GM18870 (cell line): ENCODE measurements around the gene LKAAEAR1.

Experiments used
- ATAC-seq: cut with Tn5 transposase; IDR thresholded peaks from one replicate; pipeline ENCODE4 v1.9.1; 2021; ENCODE audit warnings: moderate library complexity; ENCODE audit not compliant: unreplicated experiment

Gene LKAAEAR1

DNA sequence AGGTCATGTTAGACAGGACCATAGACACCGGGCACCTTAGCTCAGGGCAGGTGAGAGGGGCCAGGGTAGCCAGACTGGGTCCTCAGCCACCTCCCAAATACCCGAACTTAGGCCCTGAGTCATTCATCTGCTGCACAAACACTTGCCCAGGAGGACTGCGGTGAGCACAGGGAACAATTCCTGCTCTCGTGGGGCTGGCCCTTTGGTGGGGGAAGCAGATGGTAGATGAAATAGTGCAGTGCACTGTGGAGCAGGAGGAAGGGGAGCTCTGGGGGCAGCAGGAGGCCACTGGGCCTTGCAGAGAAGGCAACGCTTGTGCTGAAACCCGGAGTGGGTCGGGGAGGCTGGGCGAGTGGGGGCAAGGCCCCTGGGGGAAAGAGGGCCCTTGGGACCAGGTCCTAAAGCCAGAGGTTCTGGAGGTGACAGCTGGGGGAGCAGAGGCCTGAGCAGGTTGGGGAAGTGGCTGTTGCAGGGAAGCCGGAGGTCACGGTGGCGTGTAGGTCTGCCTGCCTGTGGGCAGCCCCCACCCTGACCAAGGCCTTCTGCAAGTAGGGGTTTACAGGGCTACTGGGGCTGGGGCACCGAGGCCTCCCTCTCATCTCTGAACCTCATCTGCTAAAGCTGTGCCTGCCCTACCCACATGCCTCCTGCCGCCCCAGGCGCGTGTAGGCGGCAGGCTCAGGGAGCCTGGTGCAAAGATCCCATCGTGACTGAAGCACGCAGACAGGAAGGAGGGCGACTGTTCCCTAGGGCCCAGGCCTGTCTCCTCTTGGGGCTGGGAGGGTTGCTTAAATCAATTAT is 27.8 kb upstream of the LKAAEAR1 start:
- ATAC-seq: no peak

DNA sequence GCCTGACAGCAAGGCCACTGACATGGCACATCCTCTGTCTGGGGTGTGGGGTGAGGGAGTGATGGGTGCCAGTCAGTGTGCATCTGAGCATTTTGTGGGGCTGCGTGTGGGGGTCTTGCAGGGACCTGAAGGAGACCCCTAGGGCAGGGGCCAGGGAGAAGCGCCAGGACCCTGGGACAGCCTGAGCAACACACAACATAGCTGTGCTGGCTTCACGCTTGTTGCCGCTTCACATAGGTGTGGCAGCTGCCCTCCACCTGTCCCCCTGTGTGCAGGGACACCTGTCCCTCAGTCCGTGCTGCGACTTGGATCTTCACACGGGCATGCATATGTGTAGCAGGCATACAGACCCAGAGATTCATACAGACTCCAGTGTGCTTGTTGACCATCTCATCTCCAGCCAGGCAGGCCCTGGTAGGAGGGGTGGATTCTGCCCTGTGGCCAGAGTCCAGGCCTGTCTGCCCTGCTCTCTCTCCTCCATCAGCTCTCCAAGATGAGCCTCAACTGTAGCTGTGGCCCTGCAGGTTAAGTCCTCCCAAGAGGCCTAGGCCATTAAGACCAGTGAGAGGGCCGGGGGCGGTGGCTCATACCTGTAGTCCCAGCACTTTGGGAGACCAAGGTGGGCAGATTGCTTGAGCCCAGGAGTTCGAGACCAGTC is 26.3 kb upstream of the LKAAEAR1 start:
- no peak for ATAC-seq

DNA sequence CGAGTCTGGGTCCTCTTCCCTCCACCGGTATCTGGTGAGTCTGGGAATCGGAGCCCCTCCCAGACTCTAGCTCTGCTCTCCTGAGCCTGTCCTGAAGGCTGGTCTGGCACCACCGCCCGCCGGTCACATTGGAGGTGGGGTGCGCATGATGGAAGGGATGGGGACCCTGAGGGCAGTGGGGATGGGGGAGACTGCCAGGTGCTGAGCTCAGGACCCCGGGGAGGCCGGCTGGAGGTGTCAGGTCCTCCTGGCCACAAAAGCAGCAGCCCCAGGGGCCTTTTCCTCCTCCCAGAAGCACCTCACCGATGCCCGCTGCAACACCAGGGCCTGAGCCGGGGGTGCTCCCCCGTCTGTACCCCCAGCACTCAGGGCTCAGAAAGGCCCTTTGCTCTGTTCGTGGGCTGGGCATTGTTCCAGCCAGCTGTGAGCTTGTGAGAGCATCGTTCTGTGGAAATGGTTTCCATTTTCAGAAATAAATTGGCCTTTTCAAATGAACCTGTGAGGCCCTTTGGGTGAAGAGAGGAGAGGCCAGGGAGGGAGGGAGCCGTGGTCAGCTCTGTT is 25.7 kb upstream of the LKAAEAR1 start:
- no peak for ATAC-seq

DNA sequence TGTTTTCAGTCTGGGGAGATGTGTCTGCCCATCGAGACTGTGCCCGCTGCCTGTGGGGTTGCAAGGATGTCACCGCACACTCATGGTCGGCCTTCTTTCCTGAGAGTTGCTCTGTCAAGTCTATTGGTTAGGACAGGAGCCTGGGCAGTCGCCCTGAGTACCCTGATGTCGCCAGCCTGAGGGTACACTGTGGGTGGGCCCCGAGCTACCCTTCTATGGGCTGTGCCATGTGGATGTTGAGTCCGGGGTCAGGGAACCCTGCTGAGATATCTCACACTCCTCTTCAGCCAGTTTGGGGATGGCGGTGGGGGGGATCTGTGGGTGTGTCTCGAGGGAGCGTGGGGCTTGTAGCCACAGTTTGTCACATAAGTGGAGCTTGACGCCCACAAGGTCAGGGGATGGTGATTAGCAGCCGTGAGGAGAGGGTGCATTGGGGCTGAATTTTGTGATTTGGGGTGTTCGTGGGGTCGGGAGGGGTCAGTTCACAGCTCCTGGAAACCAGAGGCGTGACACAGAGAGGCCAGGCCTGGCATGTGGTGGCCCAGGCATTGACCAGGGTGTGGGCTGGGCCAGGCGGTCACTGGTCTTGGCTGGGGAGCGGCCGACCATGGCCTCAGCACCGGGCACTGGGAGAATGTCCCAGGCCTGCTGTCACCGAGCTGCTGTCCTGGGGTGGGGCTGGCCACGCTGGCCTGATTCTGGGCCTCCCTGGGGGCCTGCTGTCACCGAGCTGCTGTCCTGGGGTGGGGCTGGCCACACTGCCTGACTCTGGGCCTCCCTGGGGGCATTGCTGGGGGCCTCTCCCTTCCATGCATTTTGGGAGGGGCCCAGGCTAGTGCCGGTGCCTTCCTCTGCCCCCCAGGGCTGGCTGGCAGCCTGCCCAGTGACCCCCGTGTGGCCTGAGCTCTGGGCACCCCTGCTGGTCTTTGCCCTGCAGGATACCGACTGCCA is 24.8 kb upstream of the LKAAEAR1 start:
- no peak for ATAC-seq

DNA sequence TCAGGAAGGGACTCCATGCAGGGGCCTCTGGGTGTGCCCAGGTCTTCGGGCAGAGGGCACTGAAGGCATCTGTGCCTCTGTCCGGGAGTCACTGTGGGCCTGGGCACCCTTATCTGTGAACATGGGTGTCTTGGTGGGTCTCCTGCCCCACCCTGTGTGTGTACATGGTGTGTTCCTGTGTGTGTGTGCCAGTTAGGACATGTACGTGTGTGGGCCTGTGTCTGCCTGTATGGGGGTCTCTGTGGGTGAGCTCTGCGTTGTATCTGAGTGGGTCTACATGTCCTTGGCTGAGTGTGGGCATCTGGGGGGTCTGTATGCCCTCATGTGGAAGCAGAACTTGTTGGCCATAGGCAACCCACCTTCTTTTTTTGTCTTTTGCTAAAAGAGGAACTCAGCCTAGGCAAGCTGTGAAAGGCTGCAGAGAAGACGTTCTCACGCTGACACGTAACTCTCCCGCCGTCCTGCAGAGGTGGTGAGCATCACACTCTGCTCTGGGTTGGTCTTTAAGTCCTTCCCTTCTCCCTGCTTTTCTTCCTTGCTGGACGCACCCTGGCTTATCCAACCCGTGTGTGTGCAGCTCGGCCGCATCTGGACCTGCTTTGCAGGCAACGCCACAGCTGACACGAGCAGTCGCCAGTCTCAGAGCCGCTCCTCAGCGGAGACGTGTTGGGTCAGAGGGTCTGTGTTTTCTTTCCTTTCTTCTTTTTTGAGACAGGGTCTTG is 23.7 kb upstream of the LKAAEAR1 start:
- ATAC-seq: no peak

DNA sequence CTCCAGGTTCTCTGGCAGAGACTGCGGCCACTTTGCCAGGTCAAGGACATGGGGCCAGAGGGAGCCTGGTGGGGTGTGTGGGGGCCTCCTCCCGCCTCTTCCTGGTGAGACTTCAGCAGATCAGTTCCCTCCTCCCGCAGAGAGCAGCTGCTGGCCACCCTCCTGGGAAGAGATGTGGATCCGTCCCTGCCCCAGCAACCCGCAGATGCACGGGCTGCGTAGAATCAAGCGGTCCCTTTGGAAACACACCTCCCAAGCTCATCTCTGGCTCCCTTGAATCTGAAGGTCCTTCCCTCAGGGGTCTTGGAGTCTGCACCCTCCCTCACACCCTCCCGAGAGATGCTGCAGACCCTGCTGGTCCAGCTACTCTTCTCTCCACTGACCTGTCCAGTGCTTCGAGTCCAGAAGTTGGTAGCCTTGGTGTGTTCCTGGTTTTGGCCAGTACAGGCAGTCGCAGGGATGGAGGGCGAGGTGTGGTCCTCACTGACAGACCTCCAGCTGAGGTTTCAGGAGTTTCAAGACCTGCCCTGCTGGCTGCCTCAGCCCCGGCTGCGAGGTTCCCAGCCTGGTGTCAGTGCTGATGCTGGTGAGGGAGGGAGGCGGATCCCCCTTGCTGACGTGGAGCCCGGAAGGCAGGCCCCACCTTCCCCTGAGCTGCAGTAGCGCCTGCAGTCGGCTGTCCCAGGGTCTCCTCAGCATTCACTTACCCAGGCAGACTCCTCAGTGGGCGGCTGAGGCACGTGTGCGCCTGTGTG is 23.0 kb upstream of the LKAAEAR1 start, which contains the start of gene NPBWR2:
NPBWR2 (minus strand) TSS at position 585 of the 755 bp plus-strand sequence. CDS start 734 bp downstream, outside the sequence.
- ATAC-seq: no peak

DNA sequence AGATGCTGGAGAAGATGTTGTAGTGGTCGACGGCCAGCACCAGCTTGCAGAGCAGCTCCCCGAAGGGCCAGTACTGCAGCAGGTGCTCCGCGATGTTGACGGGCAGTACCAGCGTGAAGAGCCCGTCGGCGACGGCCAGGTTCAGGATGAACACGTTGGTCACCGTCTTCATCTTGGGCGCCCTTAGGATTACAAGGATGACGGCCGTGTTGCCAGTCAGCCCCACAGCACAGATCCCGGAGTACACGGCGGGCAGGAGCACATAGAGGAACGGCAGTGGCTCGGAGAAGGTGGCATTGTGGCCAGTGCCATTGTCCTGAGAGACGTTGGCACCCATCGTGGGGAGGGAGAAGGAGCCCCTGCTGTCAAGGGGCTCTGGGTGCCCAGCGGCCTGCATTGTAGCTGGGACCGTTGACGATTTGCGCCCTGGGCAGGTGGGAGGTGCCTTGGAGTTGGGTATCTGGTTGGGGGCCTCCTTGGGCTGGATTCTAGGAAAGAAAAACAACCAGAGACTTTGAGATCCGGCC is 22.3 kb upstream of the LKAAEAR1 start:
- no peak for ATAC-seq

DNA sequence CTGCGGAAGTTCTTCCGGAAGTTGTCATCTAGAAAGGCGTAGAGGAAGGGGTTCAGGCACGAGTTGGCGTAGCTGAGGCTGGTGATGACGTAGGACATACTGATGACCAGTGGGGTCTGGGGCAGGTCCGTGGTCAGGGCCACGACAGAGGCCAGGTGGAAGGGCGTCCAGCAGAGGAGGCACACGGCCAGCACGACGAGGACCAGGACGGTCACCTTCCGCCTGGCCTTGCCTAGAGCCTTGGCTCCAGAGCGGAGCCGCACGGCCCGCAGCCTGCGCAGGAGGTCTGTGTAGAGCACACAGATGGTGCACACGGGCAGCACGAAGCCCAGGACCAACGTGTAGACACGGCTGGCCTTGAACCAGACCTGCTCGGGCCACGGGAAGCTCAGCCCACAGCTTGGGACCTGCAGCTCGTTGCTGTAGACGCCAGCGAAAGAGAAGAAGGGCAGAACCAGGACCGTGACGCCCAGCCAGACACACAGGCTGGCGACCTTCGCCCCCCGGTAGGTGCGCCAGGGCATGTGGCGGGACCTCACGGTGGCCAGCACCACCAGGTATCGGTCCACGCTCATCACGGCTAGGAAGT is 21.7 kb upstream of the LKAAEAR1 start:
- no peak for ATAC-seq

DNA sequence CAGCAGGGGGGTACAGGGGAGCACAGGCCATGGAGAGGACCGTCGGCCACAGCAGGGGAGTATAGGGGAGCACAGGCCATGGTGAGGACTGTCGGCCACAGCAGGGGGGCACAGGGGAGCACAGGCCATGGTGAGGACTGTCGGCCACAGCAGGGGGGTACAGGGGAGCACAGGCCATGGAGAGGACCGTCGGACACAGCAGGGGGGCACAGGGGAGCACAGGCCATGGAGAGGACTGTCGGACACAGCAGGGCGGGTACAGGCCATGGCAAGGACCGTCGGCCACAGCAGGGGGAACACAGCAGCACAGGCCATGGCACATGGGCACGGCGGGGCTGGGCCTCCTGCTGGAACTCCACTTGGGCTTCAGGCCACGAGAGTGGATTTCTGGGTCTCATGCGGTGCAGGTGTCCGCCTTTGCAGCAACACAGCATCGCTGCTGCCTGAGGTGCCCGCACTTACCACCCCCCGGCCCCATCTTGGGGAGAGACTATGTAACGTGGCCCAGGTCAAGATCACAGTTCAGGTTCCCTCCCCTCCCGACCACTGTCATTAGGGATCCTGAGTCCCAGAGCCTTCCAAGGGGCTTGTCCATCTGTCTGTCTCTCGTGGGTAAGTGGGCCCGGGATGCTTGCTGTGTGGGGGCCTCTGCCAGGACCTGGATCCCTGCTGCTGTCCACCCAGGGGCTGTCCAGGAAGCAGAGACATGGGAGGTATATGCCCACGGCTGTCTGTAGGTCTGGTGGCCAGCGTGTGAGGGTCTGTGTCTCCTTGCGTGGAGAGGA is 20.7 kb upstream of the LKAAEAR1 start:
- no peak for ATAC-seq

DNA sequence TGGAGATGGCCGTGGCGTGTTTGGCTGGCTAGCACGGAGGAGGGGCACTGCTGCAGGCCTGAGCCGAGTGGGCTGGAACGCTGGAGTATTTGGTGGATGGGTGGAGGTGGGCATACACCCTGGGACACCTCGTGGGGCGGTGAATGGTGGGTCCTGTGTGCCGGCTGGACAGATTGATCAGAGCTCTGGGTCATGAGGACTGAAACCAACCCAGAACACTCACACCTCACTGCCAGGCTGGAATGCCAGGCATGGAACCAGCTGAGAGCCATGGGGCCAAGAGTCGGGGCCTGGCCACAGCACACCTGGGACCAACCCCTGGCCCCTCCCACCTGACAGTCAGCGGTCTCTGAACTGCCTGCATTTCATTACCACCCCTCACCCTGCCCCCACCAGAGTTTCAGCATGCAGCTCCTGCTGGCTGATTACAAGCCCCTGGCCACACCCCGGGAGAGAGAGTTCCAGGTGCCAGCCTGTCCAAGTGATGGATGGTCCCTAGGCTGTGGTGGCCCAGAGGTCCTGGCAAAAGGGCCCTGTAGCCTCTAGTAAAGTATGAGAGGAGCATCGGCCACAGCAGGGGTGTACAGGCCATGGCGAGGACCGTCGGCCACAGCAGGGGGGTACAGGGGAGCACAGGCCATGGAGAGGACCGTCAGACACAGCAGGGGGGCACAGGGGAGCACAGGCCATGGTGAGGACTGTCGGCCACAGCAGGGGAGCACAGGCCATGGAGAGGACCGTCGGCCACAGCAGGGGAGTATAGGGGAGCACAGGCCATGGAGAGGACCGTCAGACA is 19.9 kb upstream of the LKAAEAR1 start:
- ATAC-seq: no peak

DNA sequence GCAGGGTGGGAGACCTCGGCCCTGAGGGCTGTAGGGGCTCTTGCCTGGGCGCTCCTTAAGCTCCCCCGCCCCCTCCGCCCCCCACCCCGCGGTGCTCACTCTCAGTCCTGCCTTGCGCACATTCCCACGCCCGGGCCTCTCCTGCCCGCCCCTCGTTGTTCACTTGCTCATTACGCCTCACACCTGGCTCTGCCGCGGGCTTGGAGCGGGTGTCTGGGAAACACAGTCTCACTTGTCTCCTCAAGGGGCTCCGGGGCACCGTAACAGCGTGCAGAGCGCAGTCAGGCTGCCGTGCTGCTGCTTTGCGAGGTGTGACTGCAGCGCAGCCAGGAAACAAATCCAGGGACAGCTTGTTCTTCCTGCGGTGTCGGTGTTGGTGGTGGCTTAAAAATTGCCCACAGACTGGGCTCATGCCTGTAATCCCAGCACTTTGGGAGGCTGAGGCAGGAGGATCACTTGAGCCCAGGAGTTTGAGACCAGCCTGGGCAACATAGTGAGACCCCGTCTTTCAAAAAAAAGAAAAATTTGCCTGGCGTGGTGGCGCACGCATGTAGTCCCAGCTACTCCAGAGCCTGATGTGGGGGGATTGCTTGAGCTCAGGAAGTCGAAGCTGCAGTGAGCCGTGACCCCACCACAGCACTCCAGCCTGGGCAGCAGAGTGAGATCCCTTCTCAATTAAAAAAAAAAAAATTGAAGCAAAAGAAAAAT is 18.6 kb upstream of the LKAAEAR1 start:
- ATAC-seq: no peak

DNA sequence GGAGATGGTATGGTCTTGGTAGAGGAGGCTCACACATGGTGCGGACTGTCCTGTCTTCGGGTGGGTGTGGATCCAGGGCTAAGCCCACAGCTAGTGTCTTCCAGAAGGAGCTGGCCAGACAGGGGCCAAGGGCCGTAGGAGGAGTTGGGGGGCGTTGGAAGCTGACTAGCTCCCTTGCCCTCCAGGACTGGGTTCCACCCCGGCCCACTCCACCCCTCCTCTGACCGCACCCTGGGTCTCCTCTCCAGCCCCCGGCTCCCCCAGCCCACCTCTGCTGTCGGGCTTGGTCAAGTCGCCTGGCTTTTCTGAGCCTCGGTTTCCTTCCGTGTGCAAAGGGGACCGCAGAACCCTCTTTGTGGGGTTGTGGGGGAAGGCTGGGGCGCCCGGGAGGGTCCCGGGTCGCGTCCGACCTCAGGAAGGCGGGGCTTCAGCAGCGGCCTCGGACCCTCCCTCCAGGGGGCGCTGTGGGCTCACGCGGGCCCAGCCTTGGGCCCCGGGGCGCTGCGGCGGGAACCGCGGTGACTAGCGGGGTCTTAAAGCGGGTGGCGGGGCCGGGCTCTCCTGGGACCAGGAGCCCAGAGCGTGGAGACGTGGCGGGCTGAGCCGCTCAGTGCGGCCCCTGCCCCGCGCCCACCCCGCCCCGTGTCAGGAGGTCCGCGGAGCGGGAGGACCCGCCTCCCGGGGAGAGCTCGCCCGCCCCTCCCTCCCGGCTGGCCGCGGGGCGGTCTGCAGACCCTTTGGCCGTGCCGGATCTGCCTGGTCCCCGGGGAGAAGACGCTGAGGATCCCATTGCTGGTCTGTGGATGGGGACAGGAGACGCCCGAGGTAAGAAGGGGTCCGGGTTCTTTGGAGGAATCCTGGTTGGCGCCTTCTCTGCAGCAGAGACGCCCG is 17.8 kb upstream of the LKAAEAR1 start:
- no peak for ATAC-seq

DNA sequence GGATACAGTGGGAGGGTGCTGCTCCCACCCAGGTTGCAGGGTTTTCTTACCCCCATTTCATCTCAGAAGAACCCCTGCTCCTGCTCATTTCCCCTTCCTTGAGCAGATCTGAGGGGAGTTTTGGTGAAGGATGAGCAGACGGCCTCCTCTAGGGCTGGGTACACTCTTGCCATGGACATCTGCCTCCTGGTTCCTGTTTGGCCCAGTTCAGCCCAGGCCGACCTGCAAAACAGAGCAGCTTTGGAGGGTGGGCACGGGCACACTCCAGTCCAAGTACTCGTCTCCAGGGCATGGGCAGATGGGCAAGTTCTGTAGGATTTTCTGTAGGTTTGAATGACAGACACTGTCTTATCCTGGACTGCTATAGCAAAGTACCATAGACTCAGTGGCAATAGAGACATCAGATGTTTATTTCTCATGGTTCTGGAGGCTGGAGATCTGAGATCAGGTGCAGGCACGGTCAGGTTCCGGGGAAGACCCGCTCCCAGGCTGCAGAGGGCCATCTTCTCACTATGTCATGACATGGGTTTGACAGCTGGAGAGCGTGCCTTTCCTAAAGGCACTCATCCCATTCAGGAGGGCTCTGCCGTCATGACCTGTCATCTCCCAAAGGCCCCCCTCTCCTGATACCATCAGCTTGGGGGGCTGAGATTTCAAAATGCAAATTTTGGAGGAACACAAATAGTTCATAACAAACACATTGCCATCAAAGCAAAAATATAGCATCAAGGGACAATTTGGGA is 16.9 kb upstream of the LKAAEAR1 start:
- ATAC-seq: no peak

DNA sequence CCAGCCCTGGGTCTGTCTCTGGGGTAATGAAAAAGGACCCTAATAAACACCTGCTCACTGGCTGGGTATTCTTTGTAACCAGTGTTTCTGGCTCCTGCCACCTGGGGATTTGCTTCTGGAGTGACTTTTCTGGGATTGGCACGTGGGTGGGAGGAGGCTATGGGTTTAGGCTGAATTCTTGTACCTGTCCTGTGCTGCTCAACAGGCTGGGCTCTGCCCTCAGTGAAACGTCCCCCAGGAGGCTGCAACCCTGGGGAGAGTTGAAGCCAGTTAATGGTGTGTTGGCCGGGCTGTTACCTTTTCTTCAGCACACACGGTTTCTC is 16.3 kb upstream of the LKAAEAR1 start:
- no peak for ATAC-seq

DNA sequence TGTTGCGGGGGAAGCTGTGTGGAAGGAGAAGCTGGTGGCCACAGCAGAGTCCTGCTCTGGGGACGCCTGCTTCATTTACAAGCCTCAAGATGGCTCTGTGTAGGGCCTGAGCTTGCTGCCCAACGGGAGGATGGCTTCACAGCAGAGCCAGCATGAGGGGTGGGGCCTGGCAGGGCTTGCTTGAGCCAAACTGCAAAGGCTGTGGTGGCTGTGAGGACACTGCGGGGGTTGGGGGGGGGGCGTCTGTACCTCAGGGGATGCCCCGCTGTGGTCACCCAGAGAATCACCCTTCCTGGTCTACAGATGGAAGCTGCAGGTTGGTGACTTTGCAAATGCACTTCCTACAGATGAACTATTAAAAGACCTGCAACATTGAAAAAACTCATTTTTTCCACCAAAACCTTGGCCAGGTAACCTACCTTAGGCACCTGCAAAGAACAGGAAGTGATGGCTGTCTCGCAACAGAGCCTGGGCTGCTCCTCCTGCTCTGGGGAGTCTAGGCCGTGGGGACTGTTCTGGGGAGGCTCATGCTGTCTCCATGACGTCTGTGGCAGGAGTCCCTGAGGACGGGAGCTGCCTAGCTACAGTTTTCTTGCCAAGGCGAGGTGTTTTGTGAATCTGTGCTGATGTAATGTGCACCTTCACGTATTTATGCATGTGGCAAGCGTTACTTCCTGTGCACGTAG is 15.8 kb upstream of the LKAAEAR1 start:
- no peak for ATAC-seq
